ENCODE measurements around the gene RNF214. TPM values are rescaled to one million over a fixed set of nuclear protein-coding genes. Genes with fewer than 3 reads are reported as not detected.
A peak's percentile ranks its signal among the peaks of the same experiment; 100 is the strongest.

Gene RNF214
- total RNA-seq, 2 donors from 2014 or later: 10.2 to 12.5 TPM

DNA sequence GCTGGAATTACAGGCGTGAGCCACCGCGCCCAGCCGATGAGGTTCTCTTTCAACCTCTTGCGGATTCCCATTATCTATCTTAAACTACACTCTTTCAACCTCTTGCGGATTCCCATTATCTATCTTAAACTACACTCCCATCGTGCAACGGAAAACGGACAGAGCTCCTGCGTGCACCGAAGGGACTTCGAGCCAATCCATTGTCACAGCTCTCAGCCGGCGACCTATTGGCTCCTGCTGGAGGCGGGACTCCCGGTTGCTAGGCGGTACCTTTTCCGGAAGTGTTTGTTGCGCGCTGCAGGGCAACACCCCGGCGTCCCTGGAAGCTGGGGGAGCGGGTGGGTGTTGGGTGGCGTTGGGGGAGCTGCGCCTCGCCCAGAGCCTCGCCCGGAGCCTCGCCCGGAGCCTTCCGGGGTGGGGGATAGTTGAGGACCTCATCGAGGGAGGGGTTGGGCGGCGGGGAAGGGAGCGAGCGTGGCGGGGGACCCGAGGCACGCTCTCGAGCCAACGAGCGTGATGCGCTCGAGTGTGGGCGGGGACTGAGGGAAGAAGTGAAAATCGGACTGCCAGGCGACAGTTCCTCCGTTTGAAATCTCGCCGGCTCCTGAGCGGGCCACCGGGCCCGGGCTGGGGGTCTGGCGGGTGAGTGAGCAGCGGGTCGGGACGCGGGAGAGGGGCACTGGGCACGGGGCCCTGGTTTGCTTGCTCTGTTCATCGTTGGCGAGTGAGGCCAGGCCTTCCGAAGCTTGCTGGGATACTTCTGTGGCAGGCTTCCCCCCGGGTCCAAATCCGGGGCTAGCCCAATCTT lies 95.3 kb downstream of the RNF214 start, which contains the start of gene CEP164:
CEP164 (plus strand) TSS at position 288 of the 808 bp plus-strand sequence. CDS start 10,733 bp downstream, outside the sequence.
- Histone ChIP-seq H3K27ac (peak within 1 kb of the TSS; percentile 73 to 94 (median 90)), H3K27me3 (no peaks in the 10 kb centered on the region), H3K36me3 (replicated peaks in 1 of 2; ENCODE audit: insufficient read depth in 1 of 2, low read depth in 2 of 2) (no peaks in the 10 kb centered on the region), H3K4me1 (peaks cover 10% of the 10 kb centered on the region), H3K9me3 (no peaks in the 10 kb centered on the region), H3K4me3 (peak within 1 kb of the TSS; percentile 18 to 77)
- ATAC-seq (peak; percentile 98), DNase-seq (peak; percentile 95 to 98 (median 96))
- TF ChIP-seq, protein P1, sequence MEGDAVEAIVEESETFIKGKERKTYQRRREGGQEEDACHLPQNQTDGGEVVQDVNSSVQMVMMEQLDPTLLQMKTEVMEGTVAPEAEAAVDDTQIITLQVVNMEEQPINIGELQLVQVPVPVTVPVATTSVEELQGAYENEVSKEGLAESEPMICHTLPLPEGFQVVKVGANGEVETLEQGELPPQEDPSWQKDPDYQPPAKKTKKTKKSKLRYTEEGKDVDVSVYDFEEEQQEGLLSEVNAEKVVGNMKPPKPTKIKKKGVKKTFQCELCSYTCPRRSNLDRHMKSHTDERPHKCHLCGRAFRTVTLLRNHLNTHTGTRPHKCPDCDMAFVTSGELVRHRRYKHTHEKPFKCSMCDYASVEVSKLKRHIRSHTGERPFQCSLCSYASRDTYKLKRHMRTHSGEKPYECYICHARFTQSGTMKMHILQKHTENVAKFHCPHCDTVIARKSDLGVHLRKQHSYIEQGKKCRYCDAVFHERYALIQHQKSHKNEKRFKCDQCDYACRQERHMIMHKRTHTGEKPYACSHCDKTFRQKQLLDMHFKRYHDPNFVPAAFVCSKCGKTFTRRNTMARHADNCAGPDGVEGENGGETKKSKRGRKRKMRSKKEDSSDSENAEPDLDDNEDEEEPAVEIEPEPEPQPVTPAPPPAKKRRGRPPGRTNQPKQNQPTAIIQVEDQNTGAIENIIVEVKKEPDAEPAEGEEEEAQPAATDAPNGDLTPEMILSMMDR (IDR thresholded peaks at IDR 0.05): no peak
- peak in 2 of 3 donors; percentile 70 to 76 for TF ChIP-seq POLR2A (IDR thresholded peaks at IDR 0.05)
- WGBS, 2 donors: 0 to 1% methylated on average over 21 to 60 of the region's 64 CpGs
- intact Hi-C loops (cut with DNase I): no loop called here

DNA sequence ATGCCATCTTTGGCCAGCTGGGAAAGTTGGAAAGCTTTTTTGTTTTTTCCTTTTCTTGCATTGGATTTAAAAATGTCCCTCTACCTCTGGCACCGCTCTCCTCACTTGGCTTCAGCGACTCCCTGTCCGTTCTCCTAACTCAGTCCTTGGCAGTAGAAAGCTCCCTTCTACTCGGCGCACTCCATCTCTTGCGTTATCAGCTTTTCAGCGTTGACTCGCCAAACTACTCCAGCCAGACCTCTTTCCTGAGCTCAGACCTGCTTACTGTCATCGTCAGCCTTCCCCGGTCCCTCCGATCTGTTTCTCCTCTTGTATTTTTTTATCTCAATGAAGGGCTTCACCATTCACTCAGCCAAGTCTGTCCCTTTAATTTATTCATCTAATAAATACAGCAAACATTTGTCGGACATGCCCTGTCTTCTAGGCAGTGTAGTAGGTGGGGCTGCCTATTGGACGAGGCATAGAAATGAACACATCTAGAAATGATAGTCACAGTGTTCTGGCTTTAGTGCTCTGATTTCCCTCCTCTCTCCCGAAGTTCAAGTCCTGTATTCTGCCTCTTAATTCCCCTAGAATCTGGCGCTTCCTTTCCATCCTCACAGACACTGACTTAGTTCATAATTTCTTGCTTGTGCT lies 96.0 kb downstream of the RNF214 start:
- WGBS, 2 donors: 7% methylated on average over 15 of the region's 15 CpGs
- TF ChIP-seq, protein P1 (IDR thresholded peaks at IDR 0.05): peak in 1 of 7 experiments; percentile 11
- TF ChIP-seq POLR2A (IDR thresholded peaks at IDR 0.05): no peak
- intact Hi-C loops (cut with DNase I): no loop called here
- peaks cover 10% of the 10 kb centered on the region for H3K4me1 ChIP-seq
- no peaks in the 10 kb centered on the region for H3K9me3 ChIP-seq
- H3K36me3 ChIP-seq (replicated peaks in 1 of 2; ENCODE audit: insufficient read depth in 1 of 2, low read depth in 2 of 2): no peaks in the 10 kb centered on the region
- no peaks in the 10 kb centered on the region for H3K27me3 ChIP-seq
- peak; percentile 30 to 47 (median 40) for DNase-seq
- H3K4me3 ChIP-seq: peak overlapping the region; percentile 18 to 77
- peak overlapping the region; percentile 73 to 94 (median 90) for H3K27ac ChIP-seq
- ATAC-seq: peak; percentile 33

DNA sequence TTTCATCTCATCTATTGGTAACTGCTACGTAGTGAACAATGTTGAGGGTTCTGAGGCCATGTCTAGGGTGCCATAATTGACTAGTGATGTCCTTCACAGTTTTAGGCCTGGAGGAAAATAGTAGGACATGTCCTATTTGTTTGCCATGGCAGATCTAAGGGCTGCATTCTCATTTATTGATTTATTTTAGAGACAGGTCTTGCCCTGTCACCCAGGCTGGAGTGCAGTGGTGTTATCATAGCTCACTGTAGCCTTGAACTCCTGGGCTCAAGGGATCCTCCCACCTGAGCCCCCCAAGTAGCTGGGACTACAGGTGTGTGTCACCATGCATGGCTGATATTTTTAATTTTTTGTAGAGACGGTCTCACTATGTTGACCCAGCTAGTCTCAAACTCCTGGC lies 100.4 kb downstream of the RNF214 start:
- no peaks in the 10 kb centered on the region for H3K27me3 ChIP-seq
- intact Hi-C loops (cut with DNase I): no loop called here
- no peak for DNase-seq
- H3K4me3 ChIP-seq: no peak overlapping the region
- no peak for ATAC-seq
- WGBS, 2 donors: 50 to 95% methylated on average over 2 of the region's 2 CpGs
- H3K27ac ChIP-seq: no peak overlapping the region
- H3K36me3 ChIP-seq (replicated peaks in 1 of 2; ENCODE audit: insufficient read depth in 1 of 2, low read depth in 2 of 2): no peaks in the 10 kb centered on the region
- no peaks in the 10 kb centered on the region for H3K9me3 ChIP-seq
- H3K4me1 ChIP-seq: peaks cover 10% of the 10 kb centered on the region
- no peak for TF ChIP-seq POLR2A (IDR thresholded peaks at IDR 0.05)
- TF ChIP-seq, protein P1 (IDR thresholded peaks at IDR 0.05): no peak

DNA sequence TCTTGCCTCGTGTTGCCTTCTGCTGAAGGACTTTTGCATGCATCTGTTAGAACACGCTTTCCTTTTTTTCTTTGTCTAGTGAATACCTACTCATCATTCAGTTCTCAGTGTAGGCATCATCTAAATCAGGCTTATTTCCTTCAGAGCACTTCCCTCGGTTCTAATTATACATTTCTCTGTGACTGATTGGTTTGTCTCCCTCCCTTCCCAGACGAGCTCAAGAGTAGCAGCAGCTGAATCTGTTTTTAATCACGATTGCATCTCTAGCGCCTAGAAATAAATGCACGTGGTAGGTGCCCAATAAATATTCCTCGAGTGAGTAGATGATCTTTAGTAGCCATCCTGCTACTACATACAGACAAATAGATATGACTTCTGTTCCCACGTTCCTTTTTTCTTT lies 101.4 kb downstream of the RNF214 start:
- 66 to 69% methylated on average over 9 of the region's 9 CpGs for WGBS, 2 donors
- intact Hi-C loops (cut with DNase I): no loop called here
- H3K4me1 ChIP-seq: peaks cover 7% of the 10 kb centered on the region
- no peaks in the 10 kb centered on the region for H3K9me3 ChIP-seq
- H3K4me3 ChIP-seq: no peak overlapping the region
- no peak overlapping the region for H3K27ac ChIP-seq
- H3K27me3 ChIP-seq: no peaks in the 10 kb centered on the region
- ATAC-seq (no peak), DNase-seq (no peak)
- no peak for TF ChIP-seq POLR2A (IDR thresholded peaks at IDR 0.05)
- TF ChIP-seq, protein P1 (IDR thresholded peaks at IDR 0.05): no peak
- H3K36me3 ChIP-seq (replicated peaks in 1 of 2; ENCODE audit: insufficient read depth in 1 of 2, low read depth in 2 of 2): no peaks in the 10 kb centered on the region

Measured in body of pancreas (tissue), 4 donors.